Measurements from ENCODE around the gene DDX1.

The DDX1 gene

GRCh38 chr2:15649561-15650255, 58.0 kb downstream of the DDX1 start:
- DNase-seq (ENCODE audit: low spot score in 2 of 2): no peak
- Histone ChIP-seq H3K27me3 (ENCODE audit: low read depth) (no peaks in the 10 kb centered on the region), H3K4me3 (no peak overlapping the region), H3K36me3 (replicated peaks) (no peaks in the 10 kb centered on the region), H3K4me1 (no peaks in the 10 kb centered on the region), H3K9me3 (no peaks in the 10 kb centered on the region)
- in situ Hi-C loops (cut with MboI; ENCODE audit: low sequenced_read_pairs): loop anchor here (10.0 to 25.0 kb wide), 3 partner anchors 288 to 1105 kb away; partner anchors contain the start of gene MYCN

GRCh38 chr2:15650616-15651366, 59.1 kb downstream of the DDX1 start:
- H3K4me3 ChIP-seq: no peak overlapping the region
- in situ Hi-C loops (cut with MboI; ENCODE audit: low sequenced_read_pairs): no loop called here
- H3K36me3 ChIP-seq (replicated peaks): no peaks in the 10 kb centered on the region
- H3K9me3 ChIP-seq: no peaks in the 10 kb centered on the region
- 0 out of 2 replicates have a peak, but pooled peaks cover under 1% of the 10 kb centered on the region for H3K27me3 ChIP-seq (ENCODE audit: low read depth)
- no peaks in the 10 kb centered on the region for H3K4me1 ChIP-seq
- DNase-seq (ENCODE audit: low spot score in 2 of 2): no peak

DNA sequence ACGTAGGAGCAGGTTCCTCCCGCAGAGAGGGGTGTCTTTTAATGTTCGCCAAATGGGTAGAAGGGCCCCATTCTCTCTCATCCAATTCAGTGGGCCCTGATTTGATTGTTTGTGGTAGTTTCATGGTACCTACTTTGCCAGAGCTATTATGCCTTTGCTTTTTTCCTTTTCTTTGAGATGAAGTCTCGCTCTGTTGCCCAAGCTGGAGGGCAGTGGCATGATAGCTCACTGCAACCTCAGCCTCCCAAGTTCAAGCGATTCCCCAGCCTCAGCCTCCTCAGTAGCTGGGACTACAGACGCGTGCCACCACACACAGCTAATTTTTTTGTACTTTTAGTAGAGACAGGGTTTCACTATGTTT, 59.7 kb downstream of the DDX1 start:
- no peaks in the 10 kb centered on the region for H3K9me3 ChIP-seq
- H3K27me3 ChIP-seq (ENCODE audit: low read depth): 0 out of 2 replicates have a peak, but pooled peaks cover 2% of the 10 kb centered on the region
- no peaks in the 10 kb centered on the region for H3K36me3 ChIP-seq (replicated peaks)
- no peaks in the 10 kb centered on the region for H3K4me1 ChIP-seq
- in situ Hi-C loops (cut with MboI; ENCODE audit: low sequenced_read_pairs): no loop called here
- H3K4me3 ChIP-seq: no peak overlapping the region
- no peak for DNase-seq (ENCODE audit: low spot score in 2 of 2)

DNA sequence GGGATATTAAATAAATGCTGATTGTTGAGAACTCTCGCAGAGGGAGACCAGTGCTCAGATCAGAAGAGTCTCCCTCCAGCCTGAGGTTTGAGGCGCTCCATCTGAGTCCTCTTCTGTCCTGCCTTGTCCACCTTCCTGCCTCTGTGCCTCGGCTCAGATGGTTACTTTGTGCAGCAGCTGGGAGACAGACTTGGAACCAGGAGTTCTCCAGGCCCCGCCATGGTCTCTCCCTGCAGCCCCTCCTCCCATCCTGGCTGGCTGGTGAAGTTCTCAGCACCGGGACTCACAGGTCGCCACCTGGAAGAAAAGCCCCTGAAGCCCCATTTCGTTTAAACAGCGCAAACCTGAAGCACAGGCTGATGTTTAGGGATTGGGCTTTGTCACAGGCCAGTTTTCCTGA, 60.6 kb downstream of the DDX1 start:
- in situ Hi-C loops (cut with MboI; ENCODE audit: low sequenced_read_pairs): no loop called here
- no peak for DNase-seq (ENCODE audit: low spot score in 2 of 2)
- no peak overlapping the region for H3K4me3 ChIP-seq

GRCh38 chr2:15652801-15653200, 61.1 kb downstream of the DDX1 start:
- H3K4me3 ChIP-seq: no peak overlapping the region
- H3K27me3 ChIP-seq (ENCODE audit: low read depth): 0 out of 2 replicates have a peak, but pooled peaks cover 2% of the 10 kb centered on the region
- in situ Hi-C loops (cut with MboI; ENCODE audit: low sequenced_read_pairs): no loop called here
- H3K36me3 ChIP-seq (replicated peaks): no peaks in the 10 kb centered on the region
- H3K4me1 ChIP-seq: no peaks in the 10 kb centered on the region
- no peak for DNase-seq (ENCODE audit: low spot score in 2 of 2)
- no peaks in the 10 kb centered on the region for H3K9me3 ChIP-seq

More for the DNA sequence above, 60.6 kb downstream of the DDX1 start:
- H3K4me1 ChIP-seq: no peaks in the 10 kb centered on the region
- H3K9me3 ChIP-seq: no peaks in the 10 kb centered on the region
- 0 out of 2 replicates have a peak, but pooled peaks cover 2% of the 10 kb centered on the region for H3K27me3 ChIP-seq (ENCODE audit: low read depth)
- H3K36me3 ChIP-seq (replicated peaks): no peaks in the 10 kb centered on the region

GRCh38 chr2:15653806-15654726, 62.4 kb downstream of the DDX1 start:
- H3K4me1 ChIP-seq: no peaks in the 10 kb centered on the region
- no peaks in the 10 kb centered on the region for H3K36me3 ChIP-seq (replicated peaks)
- no peaks in the 10 kb centered on the region for H3K9me3 ChIP-seq
- no peak overlapping the region for H3K4me3 ChIP-seq
- no peak for DNase-seq (ENCODE audit: low spot score in 2 of 2)
- in situ Hi-C loops (cut with MboI; ENCODE audit: low sequenced_read_pairs): no loop called here
- H3K27me3 ChIP-seq (ENCODE audit: low read depth): 0 out of 2 replicates have a peak, but pooled peaks cover 2% of the 10 kb centered on the region

DNA sequence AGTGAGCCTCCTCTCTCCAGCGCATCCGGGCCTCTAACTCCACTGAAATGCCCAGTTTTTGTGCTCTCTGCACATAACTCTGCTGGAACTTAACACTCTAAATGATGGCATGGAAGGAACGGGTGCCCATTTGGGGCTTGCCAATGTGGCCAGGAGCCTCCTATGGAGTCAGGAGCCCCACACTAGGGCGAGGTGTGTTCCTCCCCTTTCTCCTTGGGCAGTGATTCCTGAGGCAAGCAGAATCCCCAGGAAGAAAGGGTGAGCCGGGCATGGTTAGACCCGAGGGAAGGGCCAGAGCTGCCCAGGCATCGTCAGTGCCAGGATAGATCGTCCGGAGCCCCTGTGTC, 63.0 kb downstream of the DDX1 start:
- in situ Hi-C loops (cut with MboI; ENCODE audit: low sequenced_read_pairs): no loop called here
- Histone ChIP-seq H3K27me3 (ENCODE audit: low read depth) (0 out of 2 replicates have a peak, but pooled peaks cover 2% of the 10 kb centered on the region), H3K4me3 (no peak overlapping the region), H3K9me3 (no peaks in the 10 kb centered on the region), H3K4me1 (no peaks in the 10 kb centered on the region), H3K36me3 (replicated peaks) (no peaks in the 10 kb centered on the region)
- no peak for DNase-seq (ENCODE audit: low spot score in 2 of 2)

DNA sequence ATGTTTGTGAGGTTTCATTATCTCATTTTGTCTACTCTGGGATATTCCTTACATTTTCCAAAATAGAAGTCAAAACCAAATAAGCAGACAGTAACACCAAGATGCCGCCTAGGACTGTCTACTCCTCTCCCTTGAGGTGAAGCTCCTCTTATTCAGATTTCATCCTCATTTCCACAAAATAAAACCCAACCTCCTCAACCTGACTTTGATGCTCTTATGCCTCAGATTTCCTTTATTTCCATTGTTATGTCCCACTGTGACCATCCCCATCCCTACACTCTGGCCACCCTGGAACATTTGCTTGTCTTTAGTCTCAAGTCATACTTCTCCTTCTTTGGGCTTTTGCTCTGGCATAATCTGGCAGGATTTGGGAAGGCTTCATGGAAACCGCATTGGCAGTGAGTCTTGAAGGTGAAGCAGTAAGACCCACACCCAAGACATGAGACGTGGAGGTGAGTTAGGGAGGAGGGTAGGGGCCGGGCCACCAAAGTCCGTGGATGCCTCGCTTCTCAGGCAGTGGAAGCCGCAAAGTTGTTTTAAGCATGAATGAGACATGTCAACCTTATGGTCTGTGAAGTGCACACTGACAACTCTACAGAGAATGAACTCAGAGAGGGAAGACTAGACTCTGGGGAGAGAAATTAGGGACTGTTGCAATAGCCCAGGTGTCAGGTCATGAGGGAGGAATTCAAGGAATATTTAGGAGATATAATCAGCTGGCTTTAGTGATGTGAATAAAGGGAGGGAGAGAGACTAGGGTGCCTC, 63.6 kb downstream of the DDX1 start:
- H3K27me3 ChIP-seq (ENCODE audit: low read depth): 0 out of 2 replicates have a peak, but pooled peaks cover 2% of the 10 kb centered on the region
- no peak for DNase-seq (ENCODE audit: low spot score in 2 of 2)
- in situ Hi-C loops (cut with MboI; ENCODE audit: low sequenced_read_pairs): no loop called here

DNA sequence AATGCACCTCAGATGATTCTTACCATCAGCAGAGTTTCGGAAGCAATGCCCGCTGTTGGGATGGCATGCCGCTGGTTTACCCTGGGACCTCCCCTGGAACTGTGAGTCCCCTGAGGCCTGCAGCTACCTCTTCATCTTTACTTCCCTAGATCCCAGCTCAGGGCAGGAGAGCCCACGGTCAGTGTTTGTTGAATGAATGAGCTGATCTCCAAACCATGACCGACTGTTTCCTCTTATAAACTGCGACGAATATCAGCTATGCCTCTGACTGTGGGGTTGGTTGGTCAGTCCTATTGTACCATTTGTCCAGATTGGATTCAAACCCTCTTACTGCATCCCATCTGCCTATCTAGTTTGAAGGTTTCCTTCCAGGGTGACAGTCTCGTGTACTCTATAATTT, 64.4 kb downstream of the DDX1 start:
- DNase-seq (ENCODE audit: low spot score in 2 of 2): no peak
- Histone ChIP-seq H3K36me3 (replicated peaks) (no peaks in the 10 kb centered on the region), H3K4me3 (no peak overlapping the region), H3K4me1 (no peaks in the 10 kb centered on the region), H3K9me3 (no peaks in the 10 kb centered on the region), H3K27me3 (ENCODE audit: low read depth) (0 out of 2 replicates have a peak, but pooled peaks cover 2% of the 10 kb centered on the region)
- in situ Hi-C loops (cut with MboI; ENCODE audit: low sequenced_read_pairs): no loop called here

More for the DNA sequence above, 63.6 kb downstream of the DDX1 start:
- no peaks in the 10 kb centered on the region for H3K4me1 ChIP-seq
- no peaks in the 10 kb centered on the region for H3K36me3 ChIP-seq (replicated peaks)
- H3K4me3 ChIP-seq: no peak overlapping the region
- no peaks in the 10 kb centered on the region for H3K9me3 ChIP-seq

DNA sequence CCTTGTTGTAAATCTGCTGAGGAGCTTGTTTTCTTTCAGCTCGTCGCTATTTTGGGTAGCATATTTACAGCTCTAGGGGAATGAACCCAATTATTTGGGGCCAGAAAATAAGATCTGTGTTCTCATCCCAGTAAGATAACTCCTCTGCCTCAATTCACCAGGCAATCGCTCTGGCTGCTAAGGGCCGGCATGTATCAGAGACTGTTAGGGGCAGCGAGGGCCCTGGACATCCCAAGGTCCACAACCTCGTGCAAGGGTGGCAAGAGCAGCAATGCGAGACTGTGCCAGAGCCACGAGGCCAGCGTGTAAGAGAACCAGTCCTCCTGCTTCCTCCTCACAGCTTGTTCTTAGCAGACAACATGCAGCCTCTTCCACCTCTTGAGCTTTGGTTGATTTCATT, 66.1 kb downstream of the DDX1 start:
- DNase-seq (ENCODE audit: low spot score in 2 of 2): no peak
- H3K4me3 ChIP-seq: no peak overlapping the region
- 0 out of 2 replicates have a peak, but pooled peaks cover 2% of the 10 kb centered on the region for H3K27me3 ChIP-seq (ENCODE audit: low read depth)

GRCh38 chr2:15658911-15659310, 67.2 kb downstream of the DDX1 start:
- DNase-seq (ENCODE audit: low spot score in 2 of 2): no peak
- 0 out of 2 replicates have a peak, but pooled peaks cover 2% of the 10 kb centered on the region for H3K27me3 ChIP-seq (ENCODE audit: low read depth)
- H3K4me1 ChIP-seq: no peaks in the 10 kb centered on the region
- H3K9me3 ChIP-seq: no peaks in the 10 kb centered on the region
- in situ Hi-C loops (cut with MboI; ENCODE audit: low sequenced_read_pairs): no loop called here
- no peaks in the 10 kb centered on the region for H3K36me3 ChIP-seq (replicated peaks)
- no peak overlapping the region for H3K4me3 ChIP-seq

More for the DNA sequence above, 66.1 kb downstream of the DDX1 start:
- in situ Hi-C loops (cut with MboI; ENCODE audit: low sequenced_read_pairs): no loop called here
- no peaks in the 10 kb centered on the region for H3K4me1 ChIP-seq
- H3K9me3 ChIP-seq: no peaks in the 10 kb centered on the region
- no peaks in the 10 kb centered on the region for H3K36me3 ChIP-seq (replicated peaks)

- Histone ChIP-seq H3K4me1 (no peaks in the 10 kb centered on the region), H3K27me3 (ENCODE audit: low read depth) (0 out of 2 replicates have a peak, but pooled peaks cover 2% of the 10 kb centered on the region), H3K36me3 (replicated peaks) (no peaks in the 10 kb centered on the region), H3K9me3 (no peaks in the 10 kb centered on the region), H3K4me3 (no peak overlapping the region)
- in situ Hi-C loops (cut with MboI; ENCODE audit: low sequenced_read_pairs): no loop called here
- DNase-seq (ENCODE audit: low spot score in 2 of 2): no peak
These were observed 69.0 kb downstream of the DDX1 start for GRCh38 chr2:15660491-15661294.
